ENCODE results near the gene PRSS22.

Gene PRSS22

DNA sequence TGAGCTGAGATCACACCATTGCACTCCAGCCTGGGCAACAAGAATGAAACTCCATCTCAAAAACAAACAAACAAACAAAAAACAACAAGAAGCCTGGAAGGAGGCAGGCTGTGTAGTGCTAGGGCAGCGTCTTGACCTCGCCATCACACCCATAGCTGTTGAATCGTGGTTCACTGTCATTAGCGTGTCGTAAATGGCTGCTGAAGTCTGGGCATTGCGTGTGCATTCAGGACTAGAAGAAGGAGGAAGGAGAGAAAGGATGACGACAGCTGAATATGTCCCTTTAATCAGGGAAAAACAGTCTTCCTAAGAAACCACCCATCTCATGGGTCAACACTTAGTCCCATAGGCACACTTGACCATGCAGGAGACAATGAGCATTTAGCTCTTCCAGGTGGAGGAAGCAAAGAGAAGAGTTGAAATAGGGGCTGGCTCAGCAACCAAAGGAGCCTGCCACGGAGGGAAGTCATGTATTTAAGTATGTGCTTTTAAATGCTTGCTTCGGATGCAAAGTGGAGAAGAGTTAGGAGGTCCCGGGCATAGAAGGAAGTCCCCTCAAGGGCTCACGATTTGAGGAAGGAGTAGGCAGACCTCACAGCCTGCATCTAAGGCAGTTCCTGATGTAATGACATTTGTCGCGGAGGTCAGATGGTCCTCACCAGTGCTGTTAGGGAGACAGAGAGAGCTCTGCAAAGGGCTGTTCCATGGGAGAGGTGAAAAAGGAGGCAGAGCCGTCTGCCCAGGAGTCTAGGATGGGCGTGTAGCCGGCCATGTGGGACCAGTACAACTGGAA is 8.8 kb downstream of the PRSS22 start:
- no peak for DNase-seq

DNA sequence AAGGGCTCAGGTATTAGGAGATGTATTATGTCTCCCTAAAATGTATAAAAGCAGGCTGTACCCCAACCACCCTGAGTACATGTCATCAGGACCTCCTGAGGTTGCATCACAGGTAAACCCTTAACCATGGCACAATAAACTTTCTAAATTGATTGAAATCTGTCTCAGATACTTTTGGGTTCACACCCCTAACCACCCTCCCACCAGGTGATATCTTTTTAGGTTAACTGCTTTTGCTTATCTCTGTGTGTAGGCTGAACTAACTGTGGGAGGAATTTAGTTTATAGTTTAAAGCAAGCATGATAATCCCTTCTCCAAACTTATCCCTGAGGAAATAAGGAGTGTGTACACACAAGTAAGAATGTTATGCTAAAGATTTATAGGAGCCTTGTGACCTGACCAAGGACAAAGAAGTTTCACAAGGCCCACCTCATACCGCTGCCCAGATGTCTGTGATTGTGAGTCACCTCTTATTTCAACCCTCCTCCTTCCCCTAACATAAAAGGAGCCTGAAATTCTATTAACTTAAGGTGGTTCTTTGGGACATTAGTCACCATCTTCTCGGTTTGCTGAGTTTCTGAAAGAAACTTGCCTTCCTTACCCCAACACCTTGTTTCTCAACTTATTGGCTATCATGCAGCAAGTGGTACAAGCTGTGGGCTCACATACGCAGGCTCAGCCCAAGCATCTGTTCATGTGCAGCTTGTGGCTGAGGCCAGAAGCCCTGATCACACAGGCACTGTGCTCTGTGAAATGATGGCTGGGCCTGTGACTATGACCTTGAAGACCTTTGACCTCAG is 11.3 kb downstream of the PRSS22 start:
- DNase-seq, result no peak

DNA sequence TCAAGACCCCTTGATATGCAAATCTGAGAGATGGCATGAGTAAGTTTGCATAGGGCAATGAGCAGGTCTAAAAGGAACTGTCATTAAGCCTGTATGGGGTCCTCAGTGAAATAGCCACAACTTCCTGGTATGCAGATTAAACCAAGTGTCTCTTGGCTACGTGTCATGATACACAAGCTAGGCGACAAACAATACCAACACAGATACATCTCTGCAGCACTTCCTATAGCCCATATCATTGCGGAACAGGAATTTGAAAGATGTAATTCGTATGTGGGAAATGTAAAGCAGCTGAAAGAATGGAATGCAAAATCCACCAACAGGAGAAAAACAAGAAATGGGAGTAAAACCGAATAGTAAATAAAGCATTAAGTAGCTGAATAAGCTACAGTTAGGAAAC is 12.9 kb downstream of the PRSS22 start:
- no peak for DNase-seq

DNA sequence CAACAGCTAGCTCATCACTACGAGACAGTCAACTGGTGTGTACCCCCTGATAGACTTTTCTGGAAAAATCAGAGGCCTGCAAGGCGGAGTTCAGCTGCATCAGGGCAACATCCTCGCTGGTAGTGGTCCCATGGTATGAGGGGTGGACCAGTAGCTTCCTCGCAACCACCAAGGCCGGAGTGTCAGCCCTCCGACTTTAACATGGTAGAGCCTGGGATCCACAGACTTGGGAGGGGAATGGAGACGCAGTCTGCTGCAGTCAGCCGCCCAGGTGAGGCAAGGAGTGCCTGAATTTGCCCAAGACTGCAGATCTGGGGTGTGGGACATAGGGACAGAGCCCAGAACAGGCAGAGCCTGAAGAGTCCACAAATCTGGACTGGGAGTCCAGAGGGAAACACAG is 14.4 kb downstream of the PRSS22 start:
- DNase-seq, result no peak

DNA sequence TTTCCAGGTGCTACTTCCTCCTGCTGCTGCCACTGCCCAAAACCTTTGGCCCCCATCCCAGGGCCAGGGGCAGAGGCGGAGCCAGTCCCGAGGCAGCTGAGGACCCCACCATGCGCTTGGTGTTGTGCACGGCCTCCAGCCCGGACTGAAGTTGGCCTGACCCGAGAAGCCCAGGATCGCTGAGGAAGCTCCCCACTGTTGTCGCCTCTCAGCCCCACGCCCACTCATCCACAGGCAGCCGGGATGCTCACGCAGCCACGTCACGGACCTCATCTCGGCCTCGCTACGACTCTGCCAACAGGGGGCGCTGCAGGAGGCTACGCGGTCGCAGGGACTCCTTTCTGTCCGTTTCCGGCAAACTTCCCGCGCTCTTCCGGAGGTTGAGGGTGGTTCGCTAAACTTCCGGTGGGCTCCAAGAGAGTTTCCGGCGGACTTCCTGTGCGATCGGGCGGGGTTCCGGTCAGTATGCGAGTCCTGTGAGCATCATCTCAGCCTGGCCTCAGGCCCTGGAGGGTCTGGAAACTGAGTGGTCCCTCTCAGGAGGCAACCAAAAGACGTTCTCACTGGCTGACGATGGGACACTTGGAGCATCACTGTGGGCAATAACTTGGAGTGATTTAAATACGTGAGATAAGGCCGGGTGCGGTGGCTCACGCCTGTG is 15.5 kb downstream of the PRSS22 start:
- no peak for DNase-seq

DNA sequence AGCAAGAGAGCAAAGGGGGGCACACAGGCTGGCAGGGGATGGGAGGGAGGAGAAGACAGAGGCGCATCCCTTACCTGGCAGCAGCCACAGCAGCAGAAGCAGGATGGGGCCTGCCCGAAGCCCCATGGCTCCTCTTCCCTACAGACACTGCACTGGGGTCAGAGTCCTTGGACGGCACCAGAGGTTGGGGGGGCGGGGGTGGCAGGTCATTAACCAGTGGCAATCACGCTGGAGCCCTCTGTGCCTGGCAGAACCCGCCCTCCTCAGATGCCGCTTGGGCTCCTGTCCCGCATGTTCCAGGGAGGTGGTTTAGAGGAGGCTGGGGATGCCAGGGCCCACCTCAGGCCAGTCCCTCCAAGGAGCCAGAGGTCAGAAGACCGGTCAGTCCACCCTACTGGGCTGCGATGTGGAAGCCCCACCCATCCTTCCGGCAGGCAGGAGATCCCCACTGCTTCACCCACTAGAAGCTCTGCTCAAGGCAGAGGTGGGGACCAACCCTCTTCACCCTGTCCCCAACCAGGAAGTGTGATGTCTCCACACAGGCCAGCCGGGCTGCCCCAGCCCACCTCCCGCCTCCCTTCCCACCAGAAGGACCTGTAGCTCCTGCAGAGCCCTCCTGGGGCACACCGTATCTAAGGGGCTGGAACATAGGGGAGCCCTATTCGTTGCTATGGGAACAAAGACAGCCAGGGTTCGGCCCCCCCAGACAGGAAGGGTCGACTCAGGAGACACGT is 16.2 kb downstream of the PRSS22 start:
- no peak for DNase-seq

DNA sequence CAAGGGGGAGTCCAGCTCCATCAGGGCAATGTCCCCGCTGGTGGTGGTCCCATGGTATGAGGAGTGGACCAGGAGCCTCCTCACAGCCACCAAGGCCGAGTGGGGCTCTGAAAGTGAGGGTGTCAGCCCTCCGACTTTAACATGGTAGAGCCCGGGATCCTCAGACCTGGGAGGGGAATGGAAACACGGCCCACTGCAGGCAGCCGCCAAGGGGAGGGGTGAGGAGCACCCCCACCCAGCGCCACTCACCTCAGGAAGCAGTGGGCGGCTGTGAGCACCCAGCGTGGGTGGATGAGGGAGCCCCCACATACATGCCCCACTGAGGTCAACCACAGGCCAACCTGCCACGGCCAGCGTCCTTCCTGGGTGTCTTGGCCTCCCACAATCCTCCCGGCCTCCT is 17.1 kb downstream of the PRSS22 start:
- no peak for DNase-seq

DNA sequence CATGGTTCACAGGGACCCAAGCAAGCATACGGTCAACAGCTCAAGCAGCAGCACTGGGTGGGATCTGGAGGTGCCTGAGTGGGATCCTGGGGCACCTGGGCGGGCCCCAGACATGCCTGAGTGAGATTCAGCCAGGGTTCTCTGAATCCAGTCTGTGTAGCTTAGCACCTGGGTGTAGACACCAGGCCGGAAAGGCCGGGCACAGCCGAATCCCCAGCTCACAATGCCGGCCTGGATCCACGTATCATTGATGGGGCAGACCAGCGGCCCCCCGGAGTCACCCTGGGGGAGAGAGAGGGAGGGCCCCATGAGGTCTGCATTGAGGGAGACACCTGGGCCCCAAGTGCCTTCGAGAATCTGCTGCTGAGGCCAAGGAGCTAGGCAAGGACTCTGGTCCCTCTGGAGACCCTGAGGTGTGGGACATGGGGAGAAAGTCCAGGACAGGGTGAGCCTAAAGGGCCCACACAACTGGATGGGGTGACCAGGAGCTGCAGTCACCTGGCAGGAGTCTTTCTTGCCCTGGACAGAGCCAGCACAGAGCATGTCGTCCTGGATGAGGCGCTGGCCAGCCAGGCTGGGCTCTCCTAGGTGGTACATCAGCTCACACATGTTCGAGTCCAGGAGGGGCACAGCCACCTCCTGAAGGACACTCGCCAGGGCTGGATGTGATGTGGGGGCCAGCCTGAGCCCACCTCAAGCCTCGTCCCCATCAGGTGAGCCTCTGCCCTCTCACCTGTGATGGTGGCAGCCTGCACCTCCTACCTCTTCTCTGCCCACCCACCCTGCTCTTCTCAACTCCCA is 18.1 kb downstream of the PRSS22 start:
- no peak for DNase-seq

DNA sequence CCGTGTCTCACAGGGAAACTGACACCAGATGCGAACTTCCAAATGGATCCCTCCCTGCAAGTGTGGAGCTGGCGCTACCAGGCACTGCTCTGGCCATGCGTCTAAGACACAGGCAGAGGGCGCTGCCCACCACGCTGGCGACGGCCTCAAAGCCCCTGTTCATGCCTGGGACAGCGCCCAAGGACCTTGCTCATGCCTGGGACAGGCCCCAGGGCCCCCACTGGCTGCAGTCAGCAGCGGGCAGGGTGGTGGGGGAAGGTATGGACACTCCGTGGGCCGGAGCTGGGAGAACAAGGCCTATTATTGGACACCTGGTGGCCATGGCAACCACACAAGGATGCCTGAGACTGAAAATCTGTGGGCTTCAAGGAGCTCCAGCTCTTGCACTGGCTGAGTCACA is 19.0 kb downstream of the PRSS22 start:
- DNase-seq, result peak; percentile 23

DNA sequence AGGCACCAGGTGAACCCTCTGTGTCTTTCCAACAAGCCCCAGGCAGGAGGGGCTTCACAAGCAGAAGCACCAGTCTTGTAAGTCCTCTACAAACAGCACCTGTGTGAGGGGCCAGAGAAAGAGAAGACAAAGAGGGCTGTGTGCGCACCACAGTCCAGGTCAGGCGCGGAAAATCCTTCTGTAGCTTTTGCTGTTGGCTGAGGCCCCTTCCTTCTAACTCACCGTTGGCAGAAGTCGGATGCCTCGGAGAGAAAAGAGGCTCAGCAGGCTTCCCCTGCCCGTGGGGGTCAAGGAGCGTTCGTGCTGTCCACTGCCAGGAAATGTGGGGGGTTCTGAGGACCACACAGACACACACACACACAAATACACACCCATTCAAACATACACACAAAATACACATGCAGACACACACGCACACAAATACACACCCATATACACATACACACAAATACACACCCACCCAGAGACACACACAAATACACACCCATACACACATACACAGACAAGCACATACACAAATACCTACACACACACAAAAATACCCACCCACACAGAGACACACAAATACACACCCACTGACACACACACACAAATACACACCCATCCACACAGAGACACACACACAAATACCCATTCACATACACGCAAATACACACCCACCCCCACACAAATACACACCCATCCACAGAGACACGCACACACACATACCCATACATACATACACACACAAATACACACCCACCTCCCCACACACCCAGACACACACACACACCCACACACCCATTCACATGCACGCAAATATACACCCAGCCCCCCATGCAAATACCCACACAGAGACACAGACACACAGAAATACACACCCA is 21.1 kb downstream of the PRSS22 start:
- no peak for DNase-seq

DNA sequence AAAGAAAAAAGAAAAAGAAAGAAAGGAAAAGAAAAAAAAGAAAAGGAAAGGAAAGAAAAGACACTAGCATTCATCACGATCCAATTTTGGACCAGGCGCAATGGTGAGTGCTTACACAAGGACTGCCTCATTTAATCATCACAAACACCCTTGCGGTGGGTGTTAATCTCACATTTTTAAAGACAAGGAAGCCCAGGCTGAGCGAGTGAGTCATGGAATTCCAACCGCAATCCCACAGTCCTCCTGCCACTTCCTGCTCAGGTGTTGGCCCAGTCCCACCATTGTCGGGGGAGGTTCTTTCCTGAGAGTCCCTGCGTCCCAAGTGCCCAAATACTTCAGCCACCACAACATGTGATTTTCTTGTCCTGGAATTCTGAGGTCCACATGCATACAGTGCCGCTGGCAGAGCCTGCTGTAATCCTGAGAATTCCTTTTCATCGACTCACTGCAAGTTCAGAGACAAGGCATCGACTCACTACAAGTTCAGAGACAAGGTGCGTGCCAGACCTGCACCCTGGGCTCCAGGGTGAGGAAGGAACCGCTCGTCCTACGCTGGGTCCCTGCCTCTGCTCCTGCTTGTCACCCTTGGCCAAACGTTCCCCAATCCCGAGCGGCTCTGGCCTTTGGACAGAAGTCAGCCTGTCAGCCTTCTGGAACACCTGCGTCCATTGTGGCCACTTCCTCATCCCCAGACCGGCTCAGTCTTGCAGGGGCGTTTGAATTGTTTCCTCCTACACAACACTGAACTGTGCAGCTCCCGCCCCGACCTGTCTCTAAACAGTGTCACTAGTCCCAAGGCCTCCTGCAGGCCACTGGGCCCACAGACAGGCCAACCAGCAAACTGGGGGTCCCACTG is 22.1 kb downstream of the PRSS22 start:
- DNase-seq, result no peak

DNA sequence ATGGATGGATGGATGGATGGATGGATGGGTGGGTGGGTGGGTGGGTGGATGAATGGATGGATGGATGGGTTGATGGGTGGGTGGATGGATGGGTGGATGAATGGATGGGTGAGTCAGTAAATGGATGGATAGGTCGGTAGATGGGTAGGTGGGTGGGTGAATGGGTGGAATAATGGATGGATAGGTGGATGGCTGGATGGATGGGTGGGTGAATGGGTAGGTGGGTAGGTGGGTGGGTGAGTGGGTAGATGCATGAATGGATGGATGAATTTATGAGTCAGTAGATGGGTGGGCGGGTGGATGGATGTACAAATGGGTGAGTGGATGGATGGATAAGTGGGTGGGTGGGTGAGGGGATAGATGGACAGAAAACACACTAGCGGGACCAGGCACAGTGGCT is 23.0 kb downstream of the PRSS22 start:
- no peak for DNase-seq

DNA sequence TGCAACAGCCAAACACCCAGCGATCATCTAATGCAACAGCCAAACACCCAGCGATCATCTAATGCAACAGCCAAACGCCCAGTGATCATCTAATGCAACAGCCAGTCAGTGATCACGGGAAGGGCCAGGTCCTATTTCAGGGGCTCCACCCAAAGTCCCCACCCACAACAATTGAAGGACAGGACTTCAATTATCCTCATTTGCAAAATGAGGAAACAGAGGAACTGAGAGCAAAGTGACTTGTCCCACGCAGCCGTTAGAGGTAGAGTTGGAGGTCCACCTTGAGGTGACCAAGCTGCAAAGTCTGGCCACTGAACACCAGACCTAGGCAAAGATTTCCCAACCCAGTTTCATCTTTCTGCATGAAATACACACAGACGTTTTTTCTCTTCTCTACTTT is 24.2 kb downstream of the PRSS22 start:
- no peak for DNase-seq

DNA sequence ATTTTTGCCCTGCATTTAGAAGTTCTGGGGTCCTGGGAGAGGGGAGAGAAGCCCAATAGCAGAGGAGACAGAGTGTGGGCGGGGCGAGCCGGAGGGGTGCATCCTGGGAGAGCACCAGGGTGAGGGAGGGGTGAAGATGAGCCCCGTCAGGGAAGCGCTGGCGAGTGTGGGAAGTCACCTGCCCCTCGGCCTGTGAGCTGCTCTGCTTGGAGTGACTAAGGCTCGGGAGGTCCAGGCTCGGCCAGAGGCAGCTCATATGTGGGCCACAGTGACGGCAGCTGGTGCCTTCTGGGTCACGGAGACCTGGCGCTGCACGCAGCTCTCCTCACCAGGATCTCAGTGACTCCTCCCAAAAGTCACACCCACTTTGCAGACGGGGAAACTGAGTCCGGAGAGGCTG is 26.8 kb downstream of the PRSS22 start:
- no peak for DNase-seq

DNA sequence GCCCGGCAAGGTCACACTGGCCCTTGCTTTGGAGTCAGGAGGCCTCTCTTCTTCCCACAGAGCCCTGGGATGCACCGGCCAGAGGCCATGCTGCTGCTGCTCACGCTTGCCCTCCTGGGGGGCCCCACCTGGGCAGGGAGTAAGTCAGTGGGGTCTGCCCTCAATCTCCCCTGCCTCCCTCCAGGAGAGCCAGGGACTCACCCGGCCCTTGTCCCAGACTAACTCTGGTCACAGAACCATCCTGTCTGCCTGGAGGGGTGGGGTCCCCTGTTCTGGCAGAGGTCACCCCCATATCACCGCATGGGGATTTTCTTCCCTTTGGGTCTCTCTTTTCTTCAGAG is 27.6 kb downstream of the PRSS22 start:
- no peak for DNase-seq

DNA sequence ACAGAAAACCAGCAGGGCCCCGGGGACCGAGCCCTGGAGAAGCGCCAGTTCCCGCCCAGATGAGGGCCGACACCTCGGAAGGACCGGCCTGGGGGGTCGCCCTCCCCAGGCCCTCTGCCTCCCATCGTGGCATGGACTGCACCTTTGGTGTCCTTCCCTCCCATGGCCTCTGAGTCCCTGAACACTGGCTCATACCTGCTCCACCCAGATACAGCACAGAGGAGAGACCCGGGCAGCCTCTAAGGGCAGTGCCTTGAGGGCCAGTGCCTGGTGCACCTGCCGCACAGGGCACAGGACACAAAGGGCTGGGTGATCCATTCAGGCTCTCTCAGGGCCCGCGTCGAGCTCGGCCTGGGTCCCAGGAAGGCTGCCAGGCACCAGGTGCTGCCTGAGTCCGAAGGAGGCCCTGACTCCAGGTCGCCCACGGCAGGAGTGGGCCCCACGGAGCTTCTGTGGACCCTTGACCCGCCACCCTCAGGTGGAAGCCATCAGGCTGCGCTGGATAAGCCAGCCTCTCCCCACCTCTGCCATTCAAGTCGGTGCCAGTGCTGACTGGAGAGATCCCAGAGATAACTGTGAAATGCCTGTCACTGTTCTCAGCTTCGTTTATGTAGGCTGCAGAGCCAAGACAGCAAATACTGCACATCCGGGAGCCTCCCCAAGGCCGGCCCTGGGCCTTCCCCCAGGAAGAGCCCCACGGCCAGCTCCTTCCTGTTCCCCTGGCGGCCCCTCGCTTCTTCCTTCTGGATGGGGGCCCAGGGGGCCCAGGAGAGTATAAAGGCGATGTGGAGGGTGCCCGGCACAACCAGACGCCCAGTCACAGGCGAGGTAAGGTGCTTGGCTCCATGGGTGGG is 28.2 kb downstream of the PRSS22 start, which contains the start of gene ZG16B:
Gene ZG16B (plus strand): TSS at position 803 of the 854 bp plus-strand sequence. CDS start 139 bp downstream, outside the sequence.
- DNase-seq, result peak; percentile 4

DNA sequence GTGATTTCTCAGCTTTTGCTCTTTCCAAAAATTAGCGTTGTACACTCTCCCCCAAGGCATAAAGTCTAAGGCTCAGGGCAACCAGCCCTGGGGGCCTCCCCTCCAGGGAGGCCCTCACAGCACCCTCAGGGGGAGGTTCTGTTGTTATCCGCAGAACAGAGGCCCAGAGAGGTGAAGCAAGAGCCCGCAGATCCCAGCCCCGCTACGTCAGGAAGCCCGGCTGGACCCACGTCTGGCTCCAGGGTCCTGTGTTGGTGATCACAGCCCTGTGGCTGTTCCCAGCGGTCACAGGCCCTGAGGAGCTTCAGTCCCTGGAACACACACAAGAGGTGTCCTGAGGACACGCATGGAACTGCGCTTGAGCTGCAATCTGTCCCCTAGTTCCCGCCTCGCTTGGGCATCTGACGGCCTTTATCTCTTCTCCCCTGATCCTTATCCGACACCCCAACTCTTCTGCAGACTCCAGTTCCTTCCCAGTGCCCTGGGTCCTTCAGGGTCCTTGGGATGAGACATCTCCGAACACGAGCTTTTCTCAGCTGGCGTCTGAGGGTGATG is 29.0 kb downstream of the PRSS22 start:
- DNase-seq, result no peak

DNA sequence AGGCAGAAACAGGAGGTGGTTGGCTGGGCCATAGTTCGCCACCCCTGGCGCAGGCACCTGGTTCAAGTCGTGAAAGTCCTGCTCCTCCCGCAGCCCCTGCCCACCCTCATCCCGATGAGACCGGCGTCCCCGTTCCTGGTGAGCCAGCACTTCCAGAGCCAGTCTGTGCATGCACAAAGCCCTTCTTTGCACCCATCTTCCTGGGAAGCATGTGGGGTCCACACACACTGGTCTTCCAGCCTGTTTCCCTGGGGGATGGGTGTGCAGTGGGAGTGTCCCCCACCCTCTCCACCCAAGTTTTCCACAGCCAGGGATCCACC is 29.5 kb downstream of the PRSS22 start:
- no peak for DNase-seq
